ENCODE measurements around the gene NEFH.
A peak's percentile ranks its signal among the peaks of the same experiment; 100 is the strongest.

- TF ChIP-seq EZH2 (IDR thresholded peaks at IDR 0.05; ENCODE audit: borderline replicate concordance, low read depth, low read length, poor library complexity, severe bottlenecking) = peak; percentile 68
- no peak for TF ChIP-seq CTCF (conservative IDR thresholded peaks at IDR 0.05; ENCODE audit: low read depth, low read length)
These were observed at the start of gene NEFH for GRCh38 chr22:29479417-29480261.

Data from A673 (cell line).